ENCODE data around the gene PARD3. TPM values are rescaled to one million over a fixed set of nuclear protein-coding genes. Genes with fewer than 3 reads are reported as not detected.

The PARD3 gene
- total RNA-seq, 1 experiment from 2014 or later = 51.8 TPM

DNA sequence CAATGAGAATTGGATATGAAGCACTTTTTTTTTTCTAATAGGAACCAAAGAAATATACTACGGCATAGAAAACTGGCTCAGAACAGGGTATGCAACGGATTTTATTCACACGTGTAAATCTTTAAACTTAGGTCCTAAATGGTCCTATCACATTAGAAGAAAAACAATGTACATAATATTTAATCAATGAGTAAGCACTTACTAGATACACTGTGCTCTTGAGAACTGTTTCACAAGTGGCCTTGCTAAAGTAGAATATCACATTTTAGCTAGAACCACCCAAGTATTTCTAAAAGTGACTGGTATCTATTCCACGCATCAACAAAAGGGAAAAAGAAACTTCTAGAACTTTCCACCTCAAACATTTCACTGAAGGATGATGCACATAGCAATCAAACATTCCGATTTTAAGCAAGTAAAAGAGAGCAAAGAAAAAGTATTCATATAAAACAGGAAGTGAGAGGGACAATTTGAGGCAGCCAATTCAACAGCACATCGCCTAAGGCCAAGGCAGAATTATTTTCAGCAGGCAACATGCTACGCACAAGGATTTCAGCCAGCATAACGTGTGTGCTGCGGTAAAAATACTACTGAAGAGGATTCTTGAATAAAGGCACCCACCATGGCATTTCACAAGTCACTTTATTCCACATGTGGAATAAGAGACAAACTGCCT lies 55.8 kb downstream of the PARD3 start:
- Mint-ChIP-seq H3K4me3 (no peak overlapping the region), H3K36me3 (no peaks in the 10 kb centered on the region), H3K4me1 (peaks cover 40% of the 10 kb centered on the region), H3K9me3 (no peaks in the 10 kb centered on the region), H3K27ac (peak overlapping the region; percentile 66; the same call in 1 of the 2 replicates), H3K27me3 (ENCODE audit: low read depth) (no peaks in the 10 kb centered on the region)
- ATAC-seq (no peak), DNase-seq (ENCODE audit: low spot score) (no peak)
- ChIA-PET POLR2A (interaction anchor here (1.1 kb wide), 1 partner anchor 12 kb away, joined by 3 read pairs; no protein-coding TSS in a partner anchor), CTCF (interaction anchor here (1.2 to 1.4 kb wide), 2 partner anchors 26 kb away, joined by 3 to 5 read pairs; no protein-coding TSS in a partner anchor)
- TF ChIP-seq, protein P1, sequence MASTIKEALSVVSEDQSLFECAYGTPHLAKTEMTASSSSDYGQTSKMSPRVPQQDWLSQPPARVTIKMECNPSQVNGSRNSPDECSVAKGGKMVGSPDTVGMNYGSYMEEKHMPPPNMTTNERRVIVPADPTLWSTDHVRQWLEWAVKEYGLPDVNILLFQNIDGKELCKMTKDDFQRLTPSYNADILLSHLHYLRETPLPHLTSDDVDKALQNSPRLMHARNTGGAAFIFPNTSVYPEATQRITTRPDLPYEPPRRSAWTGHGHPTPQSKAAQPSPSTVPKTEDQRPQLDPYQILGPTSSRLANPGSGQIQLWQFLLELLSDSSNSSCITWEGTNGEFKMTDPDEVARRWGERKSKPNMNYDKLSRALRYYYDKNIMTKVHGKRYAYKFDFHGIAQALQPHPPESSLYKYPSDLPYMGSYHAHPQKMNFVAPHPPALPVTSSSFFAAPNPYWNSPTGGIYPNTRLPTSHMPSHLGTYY (CRISPR knock-in tag; IDR thresholded peaks at IDR 0.05) = no peak
- TF ChIP-seq, protein P2, sequence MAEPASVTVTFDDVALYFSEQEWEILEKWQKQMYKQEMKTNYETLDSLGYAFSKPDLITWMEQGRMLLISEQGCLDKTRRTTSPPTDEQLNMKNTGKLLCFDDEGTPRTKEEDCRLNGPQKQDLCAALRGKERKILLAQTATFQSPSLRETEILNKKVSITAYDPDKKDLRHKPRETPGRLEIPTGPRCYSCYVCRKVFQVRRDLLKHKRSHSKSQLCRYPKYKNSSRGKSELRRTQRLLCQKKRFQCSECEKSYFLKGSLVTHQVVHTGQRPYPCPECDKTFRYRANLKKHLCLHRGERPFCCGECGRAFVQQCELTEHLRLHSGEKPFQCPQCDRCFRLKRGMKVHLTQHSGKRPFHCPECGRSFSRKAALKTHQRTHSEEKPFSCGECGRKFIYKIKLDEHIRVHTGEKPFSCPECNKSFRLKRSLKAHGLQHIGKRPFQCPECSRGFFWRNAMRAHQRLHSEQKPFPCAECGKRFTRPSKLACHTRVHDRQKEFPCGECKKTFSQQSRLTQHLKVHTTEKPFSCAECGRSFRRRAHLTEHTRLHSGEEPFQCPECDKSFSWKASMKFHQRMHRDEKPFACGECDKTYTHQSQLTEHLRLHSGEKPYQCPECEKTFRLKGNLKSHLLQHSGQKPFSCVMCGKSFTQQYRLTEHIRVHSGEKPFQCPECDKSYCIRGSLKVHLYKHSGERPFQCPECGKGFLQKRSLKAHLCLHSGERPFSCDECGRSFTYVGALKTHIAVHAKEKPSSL (CRISPR knock-in tag; conservative IDR thresholded peaks at IDR 0.05) = no peak
- TF ChIP-seq IRF2 (CRISPR knock-in tag; IDR thresholded peaks at IDR 0.05; ENCODE audit: borderline replicate concordance, low read depth) (no peak), ZNF121 (CRISPR knock-in tag; IDR thresholded peaks at IDR 0.05) (no peak), SOX15 (CRISPR knock-in tag; IDR thresholded peaks at IDR 0.05) (no peak), MXD4 (CRISPR knock-in tag; IDR thresholded peaks at IDR 0.05; ENCODE audit: borderline replicate concordance) (no peak), TCF7 (CRISPR knock-in tag; IDR thresholded peaks at IDR 0.05; ENCODE audit: low read depth) (no peak), EMX1 (CRISPR knock-in tag; IDR thresholded peaks at IDR 0.05) (no peak), ZNF232 (CRISPR knock-in tag; IDR thresholded peaks at IDR 0.05) (no peak), KAT7 (CRISPR knock-in tag; IDR thresholded peaks at IDR 0.05; ENCODE audit: borderline replicate concordance) (no peak), JAZF1 (CRISPR knock-in tag; IDR thresholded peaks at IDR 0.05) (no peak), JUN (CRISPR knock-in tag; IDR thresholded peaks at IDR 0.05) (no peak), CREM (CRISPR knock-in tag; IDR thresholded peaks at IDR 0.05) (no peak)
- TF ChIP-seq, protein P3, sequence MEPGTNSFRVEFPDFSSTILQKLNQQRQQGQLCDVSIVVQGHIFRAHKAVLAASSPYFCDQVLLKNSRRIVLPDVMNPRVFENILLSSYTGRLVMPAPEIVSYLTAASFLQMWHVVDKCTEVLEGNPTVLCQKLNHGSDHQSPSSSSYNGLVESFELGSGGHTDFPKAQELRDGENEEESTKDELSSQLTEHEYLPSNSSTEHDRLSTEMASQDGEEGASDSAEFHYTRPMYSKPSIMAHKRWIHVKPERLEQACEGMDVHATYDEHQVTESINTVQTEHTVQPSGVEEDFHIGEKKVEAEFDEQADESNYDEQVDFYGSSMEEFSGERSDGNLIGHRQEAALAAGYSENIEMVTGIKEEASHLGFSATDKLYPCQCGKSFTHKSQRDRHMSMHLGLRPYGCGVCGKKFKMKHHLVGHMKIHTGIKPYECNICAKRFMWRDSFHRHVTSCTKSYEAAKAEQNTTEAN (CRISPR knock-in tag; IDR thresholded peaks at IDR 0.05) = no peak
- TF ChIP-seq, protein P4, sequence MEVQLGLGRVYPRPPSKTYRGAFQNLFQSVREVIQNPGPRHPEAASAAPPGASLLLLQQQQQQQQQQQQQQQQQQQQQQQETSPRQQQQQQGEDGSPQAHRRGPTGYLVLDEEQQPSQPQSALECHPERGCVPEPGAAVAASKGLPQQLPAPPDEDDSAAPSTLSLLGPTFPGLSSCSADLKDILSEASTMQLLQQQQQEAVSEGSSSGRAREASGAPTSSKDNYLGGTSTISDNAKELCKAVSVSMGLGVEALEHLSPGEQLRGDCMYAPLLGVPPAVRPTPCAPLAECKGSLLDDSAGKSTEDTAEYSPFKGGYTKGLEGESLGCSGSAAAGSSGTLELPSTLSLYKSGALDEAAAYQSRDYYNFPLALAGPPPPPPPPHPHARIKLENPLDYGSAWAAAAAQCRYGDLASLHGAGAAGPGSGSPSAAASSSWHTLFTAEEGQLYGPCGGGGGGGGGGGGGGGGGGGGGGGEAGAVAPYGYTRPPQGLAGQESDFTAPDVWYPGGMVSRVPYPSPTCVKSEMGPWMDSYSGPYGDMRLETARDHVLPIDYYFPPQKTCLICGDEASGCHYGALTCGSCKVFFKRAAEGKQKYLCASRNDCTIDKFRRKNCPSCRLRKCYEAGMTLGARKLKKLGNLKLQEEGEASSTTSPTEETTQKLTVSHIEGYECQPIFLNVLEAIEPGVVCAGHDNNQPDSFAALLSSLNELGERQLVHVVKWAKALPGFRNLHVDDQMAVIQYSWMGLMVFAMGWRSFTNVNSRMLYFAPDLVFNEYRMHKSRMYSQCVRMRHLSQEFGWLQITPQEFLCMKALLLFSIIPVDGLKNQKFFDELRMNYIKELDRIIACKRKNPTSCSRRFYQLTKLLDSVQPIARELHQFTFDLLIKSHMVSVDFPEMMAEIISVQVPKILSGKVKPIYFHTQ (CRISPR knock-in tag; IDR thresholded peaks at IDR 0.05) = no peak
- TF ChIP-seq, protein P5, sequence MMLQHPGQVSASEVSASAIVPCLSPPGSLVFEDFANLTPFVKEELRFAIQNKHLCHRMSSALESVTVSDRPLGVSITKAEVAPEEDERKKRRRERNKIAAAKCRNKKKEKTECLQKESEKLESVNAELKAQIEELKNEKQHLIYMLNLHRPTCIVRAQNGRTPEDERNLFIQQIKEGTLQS (CRISPR knock-in tag; conservative IDR thresholded peaks at IDR 0.05) = no peak
- TF ChIP-seq, protein P6, sequence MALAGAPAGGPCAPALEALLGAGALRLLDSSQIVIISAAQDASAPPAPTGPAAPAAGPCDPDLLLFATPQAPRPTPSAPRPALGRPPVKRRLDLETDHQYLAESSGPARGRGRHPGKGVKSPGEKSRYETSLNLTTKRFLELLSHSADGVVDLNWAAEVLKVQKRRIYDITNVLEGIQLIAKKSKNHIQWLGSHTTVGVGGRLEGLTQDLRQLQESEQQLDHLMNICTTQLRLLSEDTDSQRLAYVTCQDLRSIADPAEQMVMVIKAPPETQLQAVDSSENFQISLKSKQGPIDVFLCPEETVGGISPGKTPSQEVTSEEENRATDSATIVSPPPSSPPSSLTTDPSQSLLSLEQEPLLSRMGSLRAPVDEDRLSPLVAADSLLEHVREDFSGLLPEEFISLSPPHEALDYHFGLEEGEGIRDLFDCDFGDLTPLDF (CRISPR knock-in tag; IDR thresholded peaks at IDR 0.05) = no peak
- TF ChIP-seq, protein P7, sequence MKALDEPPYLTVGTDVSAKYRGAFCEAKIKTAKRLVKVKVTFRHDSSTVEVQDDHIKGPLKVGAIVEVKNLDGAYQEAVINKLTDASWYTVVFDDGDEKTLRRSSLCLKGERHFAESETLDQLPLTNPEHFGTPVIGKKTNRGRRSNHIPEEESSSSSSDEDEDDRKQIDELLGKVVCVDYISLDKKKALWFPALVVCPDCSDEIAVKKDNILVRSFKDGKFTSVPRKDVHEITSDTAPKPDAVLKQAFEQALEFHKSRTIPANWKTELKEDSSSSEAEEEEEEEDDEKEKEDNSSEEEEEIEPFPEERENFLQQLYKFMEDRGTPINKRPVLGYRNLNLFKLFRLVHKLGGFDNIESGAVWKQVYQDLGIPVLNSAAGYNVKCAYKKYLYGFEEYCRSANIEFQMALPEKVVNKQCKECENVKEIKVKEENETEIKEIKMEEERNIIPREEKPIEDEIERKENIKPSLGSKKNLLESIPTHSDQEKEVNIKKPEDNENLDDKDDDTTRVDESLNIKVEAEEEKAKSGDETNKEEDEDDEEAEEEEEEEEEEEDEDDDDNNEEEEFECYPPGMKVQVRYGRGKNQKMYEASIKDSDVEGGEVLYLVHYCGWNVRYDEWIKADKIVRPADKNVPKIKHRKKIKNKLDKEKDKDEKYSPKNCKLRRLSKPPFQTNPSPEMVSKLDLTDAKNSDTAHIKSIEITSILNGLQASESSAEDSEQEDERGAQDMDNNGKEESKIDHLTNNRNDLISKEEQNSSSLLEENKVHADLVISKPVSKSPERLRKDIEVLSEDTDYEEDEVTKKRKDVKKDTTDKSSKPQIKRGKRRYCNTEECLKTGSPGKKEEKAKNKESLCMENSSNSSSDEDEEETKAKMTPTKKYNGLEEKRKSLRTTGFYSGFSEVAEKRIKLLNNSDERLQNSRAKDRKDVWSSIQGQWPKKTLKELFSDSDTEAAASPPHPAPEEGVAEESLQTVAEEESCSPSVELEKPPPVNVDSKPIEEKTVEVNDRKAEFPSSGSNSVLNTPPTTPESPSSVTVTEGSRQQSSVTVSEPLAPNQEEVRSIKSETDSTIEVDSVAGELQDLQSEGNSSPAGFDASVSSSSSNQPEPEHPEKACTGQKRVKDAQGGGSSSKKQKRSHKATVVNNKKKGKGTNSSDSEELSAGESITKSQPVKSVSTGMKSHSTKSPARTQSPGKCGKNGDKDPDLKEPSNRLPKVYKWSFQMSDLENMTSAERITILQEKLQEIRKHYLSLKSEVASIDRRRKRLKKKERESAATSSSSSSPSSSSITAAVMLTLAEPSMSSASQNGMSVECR (CRISPR knock-in tag; IDR thresholded peaks at IDR 0.05; ENCODE audit: borderline replicate concordance) = no peak
- TF ChIP-seq, protein P8, sequence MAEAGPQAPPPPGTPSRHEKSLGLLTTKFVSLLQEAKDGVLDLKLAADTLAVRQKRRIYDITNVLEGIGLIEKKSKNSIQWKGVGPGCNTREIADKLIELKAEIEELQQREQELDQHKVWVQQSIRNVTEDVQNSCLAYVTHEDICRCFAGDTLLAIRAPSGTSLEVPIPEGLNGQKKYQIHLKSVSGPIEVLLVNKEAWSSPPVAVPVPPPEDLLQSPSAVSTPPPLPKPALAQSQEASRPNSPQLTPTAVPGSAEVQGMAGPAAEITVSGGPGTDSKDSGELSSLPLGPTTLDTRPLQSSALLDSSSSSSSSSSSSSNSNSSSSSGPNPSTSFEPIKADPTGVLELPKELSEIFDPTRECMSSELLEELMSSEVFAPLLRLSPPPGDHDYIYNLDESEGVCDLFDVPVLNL (CRISPR knock-in tag; IDR thresholded peaks at IDR 0.05; ENCODE audit: borderline replicate concordance, low read depth) = no peak
